Right atrium auricular region (tissue), 2 donors: ENCODE measurements around the gene TMEM121. TPM values are rescaled to one million over a fixed set of nuclear protein-coding genes. Genes with fewer than 3 reads are reported as not detected.

Experiments
- DNase-seq: peaks from one replicate; pipeline ENCODE4 v3.0.0-alpha.2; 2019; ENCODE audit warnings: low spot score
- H3K27ac ChIP-seq, 2 donors: fragments of 200-600 bp; sonication (generic); 1 replicate in 1 of 2; 2 replicates in 1 of 2; pipeline ENCODE4 v1.5.1; 2016 to 2019
- H3K27me3 ChIP-seq, 2 donors: fragments of 200-600 bp; sonication (generic); one replicate each; pipeline versions ENCODE4 v1.5.1 to v1.6.0; 2017 to 2019
- H3K36me3 ChIP-seq: fragments of 200-600 bp; sonication (generic); one replicate; pipeline ENCODE4 v1.5.1; 2016
- H3K4me1 ChIP-seq, 2 donors: fragments of 200-600 bp; sonication (generic); one replicate each; pipeline versions ENCODE4 v1.5.1 to v1.6.0; 2017 to 2019
- H3K4me3 ChIP-seq, 2 donors: fragments of 200-600 bp; sonication (generic); 1 replicate in 1 of 2; 2 replicates in 1 of 2; pipeline ENCODE4 v1.5.1; 2017 to 2019; ENCODE audit warnings: mild to moderate bottlenecking in 1 of 2, moderate library complexity in 1 of 2
- H3K9me3 ChIP-seq, 2 donors: fragments of 200-600 bp; sonication (generic); one replicate each; pipeline ENCODE4 v1.5.1; 2019
- CTCF ChIP-seq, 2 donors: fragments of 200-600 bp; sonication (generic); IDR thresholded peaks; one replicate each; pipeline ENCODE4 v1.5.1; 2019; ENCODE audit warnings: antibody characterized with exemption in 2 of 2
- total RNA-seq, 2 donors: library from RNA; depleted of rRNA; stranded (reverse); fragments of >200 nt; gene quantifications; one replicate each; pipeline ENCODE4 v1.1.0, GENCODE V29; 2016

The TMEM121 gene
- total RNA-seq, 2 donors from 2014 or later, result 3.4 to 5.8 TPM

GRCh38 chr14:105507247-105507646, 19.1 kb upstream of the TMEM121 start:
- Histone ChIP-seq H3K4me3 (no peak overlapping the region), H3K27me3 (no peaks in the 10 kb centered on the region), H3K27ac (no peak overlapping the region), H3K9me3 (no peaks in the 10 kb centered on the region), H3K36me3 (no peaks in the 10 kb centered on the region), H3K4me1 (no peaks in the 10 kb centered on the region)
- no peak for TF ChIP-seq CTCF (IDR thresholded peaks at IDR 0.05)
- DNase-seq, result no peak

- DNase-seq, result no peak
- no peaks in the 10 kb centered on the region for H3K27me3 ChIP-seq
- H3K36me3 ChIP-seq, result no peaks in the 10 kb centered on the region
- no peaks in the 10 kb centered on the region for H3K4me1 ChIP-seq
- H3K4me3 ChIP-seq, result no peak overlapping the region
- H3K27ac ChIP-seq, result no peak overlapping the region
- H3K9me3 ChIP-seq, result no peaks in the 10 kb centered on the region
- TF ChIP-seq CTCF (IDR thresholded peaks at IDR 0.05), result no peak
Measured at GRCh38 chr14:105508069-105508468, 18.3 kb upstream of the TMEM121 start.

GRCh38 chr14:105508601-105509000, 17.8 kb upstream of the TMEM121 start:
- DNase-seq, result no peak
- no peak overlapping the region for H3K27ac ChIP-seq
- no peaks in the 10 kb centered on the region for H3K36me3 ChIP-seq
- TF ChIP-seq CTCF (IDR thresholded peaks at IDR 0.05), result no peak
- H3K4me3 ChIP-seq, result no peak overlapping the region
- H3K27me3 ChIP-seq, result no peaks in the 10 kb centered on the region
- no peaks in the 10 kb centered on the region for H3K4me1 ChIP-seq
- H3K9me3 ChIP-seq, result no peaks in the 10 kb centered on the region

- Histone ChIP-seq H3K4me3 (no peak overlapping the region), H3K27me3 (no peaks in the 10 kb centered on the region), H3K36me3 (no peaks in the 10 kb centered on the region), H3K9me3 (no peaks in the 10 kb centered on the region), H3K27ac (no peak overlapping the region), H3K4me1 (no peaks in the 10 kb centered on the region)
- no peak for TF ChIP-seq CTCF (IDR thresholded peaks at IDR 0.05)
- DNase-seq, result no peak
Measured at GRCh38 chr14:105517096-105517495, 9.3 kb upstream of the TMEM121 start.

GRCh38 chr14:105519946-105520698, 6.3 kb upstream of the TMEM121 start:
- DNase-seq, result no peak
- Histone ChIP-seq H3K9me3 (no peaks in the 10 kb centered on the region), H3K4me3 (no peak overlapping the region), H3K36me3 (no peaks in the 10 kb centered on the region), H3K27ac (no peak overlapping the region), H3K4me1 (no peaks in the 10 kb centered on the region), H3K27me3 (no peaks in the 10 kb centered on the region)
- TF ChIP-seq CTCF (IDR thresholded peaks at IDR 0.05), result no peak

GRCh38 chr14:105525326-105525725, 1.1 kb upstream of the TMEM121 start:
- H3K9me3 ChIP-seq, result no peaks in the 10 kb centered on the region
- no peak for DNase-seq
- peaks cover 0 to 43% of the 10 kb centered on the region in 2 donors for H3K4me1 ChIP-seq
- H3K27me3 ChIP-seq, result no peaks in the 10 kb centered on the region
- no peaks in the 10 kb centered on the region for H3K36me3 ChIP-seq
- no peak overlapping the region for H3K27ac ChIP-seq
- no peak for TF ChIP-seq CTCF (IDR thresholded peaks at IDR 0.05)
- no peak overlapping the region for H3K4me3 ChIP-seq
